ENCODE data around the gene AGBL4.

DNA sequence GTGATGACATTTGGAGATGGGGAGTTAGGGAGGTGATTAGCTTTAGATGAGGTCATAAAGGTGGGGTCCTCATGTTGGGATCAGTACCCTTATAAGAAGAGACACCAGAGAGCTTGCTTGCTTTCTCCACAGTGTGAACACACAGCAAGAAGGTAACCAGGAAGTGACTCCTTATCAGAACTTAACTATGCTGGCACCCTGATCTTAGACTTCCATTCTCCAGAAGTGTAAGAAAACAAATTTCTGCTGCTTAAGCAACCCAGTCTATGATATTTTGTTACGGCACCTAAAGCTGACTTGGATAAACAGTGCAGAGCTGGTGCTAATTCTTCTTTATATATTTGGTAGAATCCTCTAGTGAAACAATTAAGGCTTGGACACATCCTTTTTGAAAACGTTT lies 346.0 kb downstream of the AGBL4 start:
- TF ChIP-seq, protein P1, sequence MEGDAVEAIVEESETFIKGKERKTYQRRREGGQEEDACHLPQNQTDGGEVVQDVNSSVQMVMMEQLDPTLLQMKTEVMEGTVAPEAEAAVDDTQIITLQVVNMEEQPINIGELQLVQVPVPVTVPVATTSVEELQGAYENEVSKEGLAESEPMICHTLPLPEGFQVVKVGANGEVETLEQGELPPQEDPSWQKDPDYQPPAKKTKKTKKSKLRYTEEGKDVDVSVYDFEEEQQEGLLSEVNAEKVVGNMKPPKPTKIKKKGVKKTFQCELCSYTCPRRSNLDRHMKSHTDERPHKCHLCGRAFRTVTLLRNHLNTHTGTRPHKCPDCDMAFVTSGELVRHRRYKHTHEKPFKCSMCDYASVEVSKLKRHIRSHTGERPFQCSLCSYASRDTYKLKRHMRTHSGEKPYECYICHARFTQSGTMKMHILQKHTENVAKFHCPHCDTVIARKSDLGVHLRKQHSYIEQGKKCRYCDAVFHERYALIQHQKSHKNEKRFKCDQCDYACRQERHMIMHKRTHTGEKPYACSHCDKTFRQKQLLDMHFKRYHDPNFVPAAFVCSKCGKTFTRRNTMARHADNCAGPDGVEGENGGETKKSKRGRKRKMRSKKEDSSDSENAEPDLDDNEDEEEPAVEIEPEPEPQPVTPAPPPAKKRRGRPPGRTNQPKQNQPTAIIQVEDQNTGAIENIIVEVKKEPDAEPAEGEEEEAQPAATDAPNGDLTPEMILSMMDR (IDR thresholded peaks at IDR 0.05): no peak
- no peak for TF ChIP-seq POLR2AphosphoS5 (IDR thresholded peaks at IDR 0.05)

Measured in breast epithelium (tissue), 3 donors.